GM18951 (cell line): Measurements from ENCODE around the gene DHRS13.
"Not testable (repeated sequence)": the region's sequence is repeated elsewhere in the genome, so short reads cannot be mapped to it uniquely, and the experiment has no call there.

Experiments
- POLR2A ChIP-seq: IDR thresholded peaks from 4 replicates; pipeline ENCODE4 v1.6.1; 2011; ENCODE audit warnings: mild to moderate bottlenecking; ENCODE audit not compliant: insufficient read length, insufficient read depth; ENCODE audit errors: extremely low read depth
- in situ Hi-C: fragments of 300-500 bp; cut with MboI; formaldehyde crosslinking; loops from one replicate; pipeline ENCODE4 v1.12.0; 2022; ENCODE audit warnings: low sequenced_read_pairs, mixed read lengths, inconsistent platforms; ENCODE audit not compliant: unreplicated experiment

DHRS13 gene

GRCh38 chr17:28944862-28945741 lies 42.2 kb upstream of the DHRS13 start:
- in situ Hi-C loops, result no loop called here
- TF ChIP-seq POLR2A, result no peak

GRCh38 chr17:28944343-28944742 lies 41.5 kb upstream of the DHRS13 start:
- no peak for TF ChIP-seq POLR2A
- in situ Hi-C loops, result no loop called here

GRCh38 chr17:28942925-28943324 lies 40.0 kb upstream of the DHRS13 start:
- in situ Hi-C loops, result no loop called here
- TF ChIP-seq POLR2A, result no peak

- in situ Hi-C loops, result no loop called here
- no peak for TF ChIP-seq POLR2A
Observed at GRCh38 chr17:28941251-28941650, 38.4 kb upstream of the DHRS13 start.

GRCh38 chr17:28940675-28941074 lies 37.8 kb upstream of the DHRS13 start:
- no peak for TF ChIP-seq POLR2A
- in situ Hi-C loops, result no loop called here

GRCh38 chr17:28940142-28940541 lies 37.3 kb upstream of the DHRS13 start:
- in situ Hi-C loops, result no loop called here
- no peak for TF ChIP-seq POLR2A

GRCh38 chr17:28938552-28938951 lies 35.7 kb upstream of the DHRS13 start:
- no peak for TF ChIP-seq POLR2A
- in situ Hi-C loops, result no loop called here

- in situ Hi-C loops, result no loop called here
- TF ChIP-seq POLR2A, result no peak
Observed at GRCh38 chr17:28937044-28937729, 34.3 kb upstream of the DHRS13 start.

GRCh38 chr17:28935744-28936460 lies 33.0 kb upstream of the DHRS13 start:
- TF ChIP-seq POLR2A, result no peak
- in situ Hi-C loops, result no loop called here

- in situ Hi-C loops, result not testable (repeated sequence)
Observed at GRCh38 chr17:28934508-28934907, 31.6 kb upstream of the DHRS13 start.

- no peak for TF ChIP-seq POLR2A
- in situ Hi-C loops, result no loop called here
Observed at GRCh38 chr17:28929787-28930186, 26.9 kb upstream of the DHRS13 start.

GRCh38 chr17:28928061-28928460 lies 25.2 kb upstream of the DHRS13 start:
- TF ChIP-seq POLR2A, result no peak
- in situ Hi-C loops, result no loop called here

GRCh38 chr17:28926786-28927185 lies 23.9 kb upstream of the DHRS13 start:
- in situ Hi-C loops, result no loop called here
- no peak for TF ChIP-seq POLR2A
